Glomerular visceral epithelial cell (primary cell): ENCODE data around the gene SLC5A5.

Source experiments
- DNase-seq: peaks from one replicate; pipeline ENCODE4 v3.0.0-alpha.2; 2016; ENCODE audit errors: extremely low spot score

The SLC5A5 gene

GRCh38 chr19:17847538-17848366, 24.0 kb upstream of the SLC5A5 start, which contains the start of gene JAK3:
JAK3 (minus strand) TSS chr19:17847982; CDS start chr19:17844417, 3,565 bp downstream.
- no peak for DNase-seq

GRCh38 chr19:17848595-17849292, 23.0 kb upstream of the SLC5A5 start:
- no peak for DNase-seq

- no peak for DNase-seq
Measured at GRCh38 chr19:17854061-17854460, 17.7 kb upstream of the SLC5A5 start.

GRCh38 chr19:17855280-17856152, 16.2 kb upstream of the SLC5A5 start:
- peak; percentile 80 for DNase-seq

- DNase-seq: peak; percentile 100
Measured at GRCh38 chr19:17859533-17860330, 12.0 kb upstream of the SLC5A5 start, which contains the start of gene RPL18A. RPL18A (plus strand) TSS chr19:17859910; CDS start chr19:17859957, 47 bp downstream.

GRCh38 chr19:17860331-17860992, 11.3 kb upstream of the SLC5A5 start:
- no peak for DNase-seq

GRCh38 chr19:17860993-17861360, 10.8 kb upstream of the SLC5A5 start:
- no peak for DNase-seq

GRCh38 chr19:17861542-17862402, 10.0 kb upstream of the SLC5A5 start:
- no peak for DNase-seq

- DNase-seq: no peak
Measured at GRCh38 chr19:17862711-17863519, 8.8 kb upstream of the SLC5A5 start.

- no peak for DNase-seq
Measured at GRCh38 chr19:17863520-17864182, 8.1 kb upstream of the SLC5A5 start.

GRCh38 chr19:17865364-17866311, 6.1 kb upstream of the SLC5A5 start:
- DNase-seq: no peak

GRCh38 chr19:17866312-17866963, 5.3 kb upstream of the SLC5A5 start:
- DNase-seq: no peak

GRCh38 chr19:17866964-17867486, 4.7 kb upstream of the SLC5A5 start:
- DNase-seq: no peak

- no peak for DNase-seq
Measured at GRCh38 chr19:17868669-17869068, 3.1 kb upstream of the SLC5A5 start.

- DNase-seq: no peak
Measured at GRCh38 chr19:17869114-17869608, 2.6 kb upstream of the SLC5A5 start.
